MM.1S (cell line): ENCODE results near the gene SYTL2.

Experiments used
- DNase-seq: peaks from one replicate; pipeline ENCODE4 v3.0.0-alpha.2; 2015
- H2AFZ ChIP-seq: fragments of 300-600 bp; sonication (generic); 2 replicates; pipeline ENCODE4 v1.6.0; 2016; ENCODE audit warnings: antibody characterized with exemption, low read length
- H3F3A ChIP-seq: fragments of 300-600 bp; sonication (generic); 2 replicates; pipeline ENCODE4 v1.6.1; 2016; ENCODE audit warnings: mild to moderate bottlenecking, antibody characterized with exemption, low read length, moderate library complexity, mixed read lengths; ENCODE audit not compliant: insufficient read depth
- H3K27ac ChIP-seq: fragments of 300-600 bp; sonication (generic); 2 replicates; pipeline ENCODE4 v1.5.1; 2016; ENCODE audit warnings: mild to moderate bottlenecking, low read length
- H3K27me3 ChIP-seq: fragments of 300-600 bp; sonication (generic); replicated peaks from 2 replicates; pipeline ENCODE4 v1.6.0; 2016; ENCODE audit warnings: low read length; ENCODE audit not compliant: insufficient read depth
- H3K36me3 ChIP-seq: fragments of 300-600 bp; sonication (generic); replicated peaks from 2 replicates; pipeline ENCODE4 v1.6.1; 2016; ENCODE audit warnings: mild to moderate bottlenecking, low read length, mixed read lengths; ENCODE audit not compliant: insufficient read depth
- H3K4me1 ChIP-seq: fragments of 300-600 bp; sonication (generic); 2 replicates; pipeline ENCODE4 v1.6.1; 2016; ENCODE audit warnings: low read length, mixed read lengths
- H3K4me2 ChIP-seq: fragments of 300-600 bp; sonication (generic); 2 replicates; pipeline ENCODE4 v1.6.0; 2016; ENCODE audit warnings: low read depth, low read length
- H3K4me3 ChIP-seq: fragments of 300-600 bp; sonication (generic); 2 replicates; pipeline ENCODE4 v1.5.1; 2016; ENCODE audit warnings: low read length, mixed read lengths
- H3K79me2 ChIP-seq: fragments of 300-600 bp; sonication (generic); 2 replicates; pipeline ENCODE4 v1.6.1; 2016; ENCODE audit warnings: mixed run types, low read length, mixed read lengths
- H3K9ac ChIP-seq: fragments of 300-600 bp; sonication (generic); 2 replicates; pipeline ENCODE4 v1.6.1; 2016; ENCODE audit warnings: low read length, mixed read lengths
- H3K9me2 ChIP-seq: fragments of 300-600 bp; sonication (generic); replicated peaks from 2 replicates; pipeline ENCODE4 v1.6.1; 2016; ENCODE audit warnings: mild to moderate bottlenecking, low read length, mixed read lengths; ENCODE audit not compliant: insufficient read depth
- H3K9me3 ChIP-seq: fragments of 300-600 bp; sonication (generic); replicated peaks from 2 replicates; pipeline ENCODE4 v1.6.1; 2016; ENCODE audit warnings: mild to moderate bottlenecking, low read length, mixed read lengths; ENCODE audit not compliant: insufficient read depth
- H4K20me1 ChIP-seq: fragments of 300-600 bp; sonication (generic); 2 replicates; pipeline ENCODE4 v1.6.1; 2016; ENCODE audit warnings: mild to moderate bottlenecking, low read length, moderate library complexity, mixed read lengths; ENCODE audit not compliant: insufficient read depth
- EZH2 ChIP-seq: fragments of 300-600 bp; sonication (generic); optimal IDR thresholded peaks from 2 replicates; pipeline ENCODE3; 2017; ENCODE audit warnings: low read depth, mild to moderate bottlenecking, antibody characterized with exemption, low read length, mixed read lengths
- EZH2phosphoT487 ChIP-seq: fragments of 300-600 bp; sonication (generic); IDR thresholded peaks from 2 replicates; pipeline ENCODE4 v1.6.1; 2018; ENCODE audit warnings: antibody characterized with exemption, low read length
- TF ChIP-seq, protein P1 (sequence below): fragments of 300-600 bp; sonication (generic); IDR thresholded peaks from 2 replicates; pipeline ENCODE4 v1.5.1; 2016; ENCODE audit warnings: antibody characterized with exemption, low read length, mixed read lengths

The SYTL2 gene

GRCh38 chr11:85685125-85685819 lies 125.7 kb downstream of the SYTL2 start:
- no peaks in the 10 kb centered on the region for H3K4me1 ChIP-seq
- TF ChIP-seq, protein P1, sequence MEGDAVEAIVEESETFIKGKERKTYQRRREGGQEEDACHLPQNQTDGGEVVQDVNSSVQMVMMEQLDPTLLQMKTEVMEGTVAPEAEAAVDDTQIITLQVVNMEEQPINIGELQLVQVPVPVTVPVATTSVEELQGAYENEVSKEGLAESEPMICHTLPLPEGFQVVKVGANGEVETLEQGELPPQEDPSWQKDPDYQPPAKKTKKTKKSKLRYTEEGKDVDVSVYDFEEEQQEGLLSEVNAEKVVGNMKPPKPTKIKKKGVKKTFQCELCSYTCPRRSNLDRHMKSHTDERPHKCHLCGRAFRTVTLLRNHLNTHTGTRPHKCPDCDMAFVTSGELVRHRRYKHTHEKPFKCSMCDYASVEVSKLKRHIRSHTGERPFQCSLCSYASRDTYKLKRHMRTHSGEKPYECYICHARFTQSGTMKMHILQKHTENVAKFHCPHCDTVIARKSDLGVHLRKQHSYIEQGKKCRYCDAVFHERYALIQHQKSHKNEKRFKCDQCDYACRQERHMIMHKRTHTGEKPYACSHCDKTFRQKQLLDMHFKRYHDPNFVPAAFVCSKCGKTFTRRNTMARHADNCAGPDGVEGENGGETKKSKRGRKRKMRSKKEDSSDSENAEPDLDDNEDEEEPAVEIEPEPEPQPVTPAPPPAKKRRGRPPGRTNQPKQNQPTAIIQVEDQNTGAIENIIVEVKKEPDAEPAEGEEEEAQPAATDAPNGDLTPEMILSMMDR: no peak
- TF ChIP-seq EZH2: no peak
- TF ChIP-seq EZH2phosphoT487: no peak
- no peaks in the 10 kb centered on the region for H3K9me3 ChIP-seq
- H3K4me3 ChIP-seq: no peak overlapping the region
- no peak overlapping the region for H3K27ac ChIP-seq
- H2AFZ ChIP-seq: no peak overlapping the region
- no peak overlapping the region for H3K4me2 ChIP-seq
- no peaks in the 10 kb centered on the region for H3K9me2 ChIP-seq
- DNase-seq: no peak
- no peaks in the 10 kb centered on the region for H3K27me3 ChIP-seq
- H3F3A ChIP-seq: no peaks in the 10 kb centered on the region
- H3K9ac ChIP-seq: no peak overlapping the region
- H3K36me3 ChIP-seq: no peaks in the 10 kb centered on the region
- H3K79me2 ChIP-seq: no peaks in the 10 kb centered on the region
- H4K20me1 ChIP-seq: no peaks in the 10 kb centered on the region

GRCh38 chr11:85682330-85683305 lies 128.3 kb downstream of the SYTL2 start:
- Histone ChIP-seq H3K27ac (no peak overlapping the region), H3K9me2 (no peaks in the 10 kb centered on the region), H3K4me3 (no peak overlapping the region), H3F3A (no peaks in the 10 kb centered on the region), H3K9ac (no peak overlapping the region), H3K4me1 (no peaks in the 10 kb centered on the region), H3K9me3 (no peaks in the 10 kb centered on the region), H3K4me2 (no peak overlapping the region), H2AFZ (no peak overlapping the region), H4K20me1 (no peaks in the 10 kb centered on the region), H3K79me2 (no peaks in the 10 kb centered on the region), H3K27me3 (no peaks in the 10 kb centered on the region), H3K36me3 (no peaks in the 10 kb centered on the region)
- no peak for DNase-seq
- TF ChIP-seq, protein P1: no peak
- no peak for TF ChIP-seq EZH2
- TF ChIP-seq EZH2phosphoT487: no peak

- no peaks in the 10 kb centered on the region for H3F3A ChIP-seq
- H3K4me1 ChIP-seq: no peaks in the 10 kb centered on the region
- no peaks in the 10 kb centered on the region for H4K20me1 ChIP-seq
- no peaks in the 10 kb centered on the region for H3K27me3 ChIP-seq
- H3K9me3 ChIP-seq: no peaks in the 10 kb centered on the region
- no peak overlapping the region for H3K4me3 ChIP-seq
- H3K79me2 ChIP-seq: no peaks in the 10 kb centered on the region
- TF ChIP-seq, protein P1: no peak
- TF ChIP-seq EZH2: no peak
- TF ChIP-seq EZH2phosphoT487: no peak
- H3K9me2 ChIP-seq: no peaks in the 10 kb centered on the region
- H3K9ac ChIP-seq: no peak overlapping the region
- DNase-seq: no peak
- H3K27ac ChIP-seq: no peak overlapping the region
- no peaks in the 10 kb centered on the region for H3K36me3 ChIP-seq
- H2AFZ ChIP-seq: no peak overlapping the region
- H3K4me2 ChIP-seq: no peak overlapping the region
Measured at GRCh38 chr11:85680897-85681296, 130.0 kb downstream of the SYTL2 start.
